Stimulated activated CD4-positive, alpha-beta T cell treated with anti-CD3 and anti-CD28 coated beads, TNF-alpha, amount 100 ng/mL, for 24 hours (primary cell): ENCODE measurements around the gene TNK2.
"Not testable (repeated sequence)": the region's sequence is repeated elsewhere in the genome, so short reads cannot be mapped to it uniquely, and the experiment has no call there.

Experiments
- DNase-seq, 3 experiments: peaks; one replicate each; pipeline ENCODE4 v3.0.0-alpha.2; 2020; ENCODE audit warnings: low read depth in 3 of 3

TNK2 gene

GRCh38 chr3:195907934-195908693 is at the start of gene TNK2:
TSS of gene TNK2 (minus strand) at chr3:195908551. CDS start at chr3:195888588, 19,963 bp downstream.
- DNase-seq, result peak in 2 of 3 experiments; percentile 33 to 45

- no peak for DNase-seq
Measured at GRCh38 chr3:195956577-195956976, 48.2 kb upstream of the TNK2 start.

DNA sequence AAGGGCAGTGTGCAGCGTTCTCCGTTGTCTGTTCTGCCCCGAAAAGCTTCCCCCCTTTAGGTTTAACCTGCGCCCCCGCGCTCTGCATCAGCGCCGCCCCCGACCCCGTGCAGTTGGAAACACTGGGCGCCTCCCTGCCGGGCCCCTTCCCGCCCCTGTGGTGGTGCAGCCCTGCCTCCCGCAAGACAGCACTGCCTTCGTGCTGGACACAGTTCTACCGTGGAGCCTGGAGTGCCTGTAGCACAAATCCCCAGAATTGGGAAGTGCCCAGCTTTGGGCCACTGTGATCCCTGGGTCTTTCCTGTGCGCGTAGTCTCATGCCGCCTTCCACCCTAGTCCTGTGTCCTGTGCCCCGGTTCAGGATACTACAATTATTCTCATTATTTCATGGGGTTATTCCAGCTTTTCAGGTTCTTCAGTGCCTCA is 47.1 kb upstream of the TNK2 start:
- DNase-seq, result peak in 2 of 3 experiments; percentile 34 to 60

DNA sequence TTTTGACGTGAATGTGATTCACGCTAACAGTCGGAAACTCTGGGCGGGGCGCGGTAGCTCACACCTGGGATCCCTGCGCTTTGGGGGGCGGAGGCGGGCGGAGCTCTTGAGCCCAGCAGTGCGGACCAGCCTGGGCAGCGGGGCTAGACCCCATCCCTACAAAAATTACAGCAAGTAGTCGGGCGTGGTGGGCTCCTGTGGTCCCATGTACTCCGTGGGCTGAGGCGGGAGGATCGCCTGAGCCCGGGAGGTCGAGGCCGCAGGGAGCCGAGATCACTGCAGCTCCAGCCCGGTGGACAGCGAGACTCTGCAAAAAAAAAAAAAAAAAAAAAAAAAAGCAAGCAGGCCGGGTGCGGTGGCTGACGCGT is 46.4 kb upstream of the TNK2 start:
- DNase-seq, result peak; percentile 18 to 29 (median 19)

DNA sequence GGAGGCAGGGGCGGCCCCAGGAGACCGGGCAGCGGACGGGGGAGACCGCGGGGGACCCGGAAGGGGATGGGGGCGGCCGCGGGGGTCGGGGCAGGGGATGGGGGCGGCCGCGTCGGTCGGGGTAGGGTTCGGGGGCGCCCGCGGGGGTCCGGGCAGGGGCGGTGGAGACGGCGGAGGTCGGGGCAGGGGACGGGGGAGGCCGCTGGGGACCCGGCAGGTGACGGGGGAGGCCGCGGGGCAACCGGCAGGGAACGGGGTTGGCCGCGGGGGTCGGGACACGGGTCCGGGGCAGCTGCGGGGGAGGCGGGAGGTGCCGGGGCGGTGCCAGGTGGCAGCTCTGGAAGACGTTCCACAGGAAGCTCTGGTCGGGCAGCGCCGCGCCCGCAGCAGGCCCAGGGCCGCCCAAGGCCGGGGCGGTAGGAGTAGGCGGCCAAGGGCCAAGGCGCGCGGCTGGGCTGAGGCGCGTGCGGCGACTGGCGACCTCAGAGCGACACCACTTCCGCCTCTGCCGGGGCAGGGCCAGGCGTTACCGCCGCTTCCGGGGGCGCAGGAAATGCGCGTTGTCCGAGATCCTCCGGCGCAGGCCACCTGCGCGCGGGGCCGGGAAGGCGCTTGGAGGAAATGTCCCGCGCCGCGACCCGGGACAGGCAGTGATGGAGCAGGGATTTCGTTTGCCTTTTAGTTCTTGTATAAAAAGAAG is 45.9 kb upstream of the TNK2 start:
- peak; percentile 46 to 79 (median 55) for DNase-seq

GRCh38 chr3:195952590-195952989 is 44.2 kb upstream of the TNK2 start:
- not testable (repeated sequence) for DNase-seq

GRCh38 chr3:195951443-195952177 is 43.3 kb upstream of the TNK2 start:
- DNase-seq, result not testable (repeated sequence)

DNA sequence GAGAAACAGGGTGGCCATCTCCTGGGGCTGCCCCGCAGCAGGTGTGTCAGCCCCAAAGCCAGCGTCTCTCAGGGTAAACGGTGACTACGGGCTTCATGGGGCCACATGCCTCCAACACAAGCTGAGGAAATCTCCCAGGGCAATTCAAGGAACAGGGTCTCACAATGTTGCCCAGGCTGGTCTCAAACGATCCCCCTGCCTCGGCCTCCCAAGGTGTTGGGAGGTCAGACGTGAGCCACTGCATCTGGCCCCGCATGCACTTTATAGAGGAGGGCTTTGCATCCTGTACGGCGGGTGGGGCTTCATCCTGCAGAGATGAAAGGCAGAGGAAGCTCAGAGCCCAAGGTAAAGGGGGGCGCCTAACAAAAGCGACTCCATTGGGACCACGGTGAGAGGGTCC is 42.4 kb upstream of the TNK2 start:
- not testable (repeated sequence) for DNase-seq

DNA sequence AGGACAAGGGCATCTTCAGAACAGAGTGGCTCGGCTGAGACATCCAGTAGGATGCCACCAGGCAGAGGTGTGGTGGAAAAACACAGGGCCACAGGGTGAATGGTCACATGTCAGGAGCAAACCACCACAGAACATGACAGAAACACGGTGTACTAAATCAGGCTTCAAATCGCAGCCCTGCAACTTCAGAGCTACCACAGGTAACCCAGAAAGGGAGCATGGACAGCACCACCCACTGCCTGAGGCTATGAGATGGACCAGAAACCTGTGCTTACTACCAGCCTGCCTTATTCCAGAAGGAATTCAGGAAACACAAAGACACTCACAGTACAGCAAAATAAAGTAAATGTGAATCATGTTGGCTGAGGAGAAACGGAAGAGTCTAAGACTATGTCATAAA is 41.8 kb upstream of the TNK2 start:
- not testable (repeated sequence) for DNase-seq

DNA sequence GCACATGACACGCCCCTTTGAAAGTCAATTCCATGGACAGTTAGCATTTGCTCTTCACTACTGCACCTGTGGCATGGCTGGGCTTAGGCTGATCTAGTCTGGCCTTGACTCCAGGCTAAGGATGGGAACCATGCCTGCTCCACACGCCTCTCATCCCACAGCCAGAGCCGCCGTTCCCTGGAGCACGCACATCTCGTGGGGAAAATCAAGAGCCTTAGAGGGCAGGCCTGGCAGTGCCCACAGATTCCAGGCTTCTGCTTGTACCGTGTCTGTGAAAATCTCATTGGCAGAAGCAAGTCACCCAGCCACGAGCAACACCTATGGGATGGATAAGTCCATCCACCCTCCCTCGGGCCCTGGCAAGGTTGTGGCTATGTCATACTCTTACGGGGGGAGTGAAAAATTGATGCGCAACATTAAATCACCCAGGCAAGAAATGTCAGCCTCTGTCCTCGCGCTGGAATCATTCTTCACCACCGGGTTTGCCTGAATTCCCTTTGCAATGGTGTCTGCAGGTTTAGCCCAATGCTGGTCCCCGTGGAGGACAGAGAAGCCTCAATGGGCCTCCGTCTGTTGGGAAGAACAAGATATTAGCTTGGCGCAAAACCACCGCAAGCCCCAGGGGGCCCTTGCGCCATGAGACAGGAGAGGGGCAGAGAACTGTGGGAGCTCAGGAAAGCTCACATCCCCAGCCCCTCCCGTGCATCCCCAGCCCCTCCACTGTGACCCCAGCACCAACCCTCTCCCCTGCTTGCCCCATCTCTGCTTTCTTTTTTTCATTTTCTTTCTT is 38.8 kb upstream of the TNK2 start:
- not testable (repeated sequence) for DNase-seq

GRCh38 chr3:195941265-195941815 is 33.0 kb upstream of the TNK2 start:
- DNase-seq, result not testable (repeated sequence)

GRCh38 chr3:195940806-195941205 is 32.5 kb upstream of the TNK2 start:
- DNase-seq, result not testable (repeated sequence)

GRCh38 chr3:195939526-195940470 is 31.4 kb upstream of the TNK2 start:
- DNase-seq, result not testable (repeated sequence)

GRCh38 chr3:195933044-195933430 is 24.7 kb upstream of the TNK2 start:
- DNase-seq, result not testable (repeated sequence)

DNA sequence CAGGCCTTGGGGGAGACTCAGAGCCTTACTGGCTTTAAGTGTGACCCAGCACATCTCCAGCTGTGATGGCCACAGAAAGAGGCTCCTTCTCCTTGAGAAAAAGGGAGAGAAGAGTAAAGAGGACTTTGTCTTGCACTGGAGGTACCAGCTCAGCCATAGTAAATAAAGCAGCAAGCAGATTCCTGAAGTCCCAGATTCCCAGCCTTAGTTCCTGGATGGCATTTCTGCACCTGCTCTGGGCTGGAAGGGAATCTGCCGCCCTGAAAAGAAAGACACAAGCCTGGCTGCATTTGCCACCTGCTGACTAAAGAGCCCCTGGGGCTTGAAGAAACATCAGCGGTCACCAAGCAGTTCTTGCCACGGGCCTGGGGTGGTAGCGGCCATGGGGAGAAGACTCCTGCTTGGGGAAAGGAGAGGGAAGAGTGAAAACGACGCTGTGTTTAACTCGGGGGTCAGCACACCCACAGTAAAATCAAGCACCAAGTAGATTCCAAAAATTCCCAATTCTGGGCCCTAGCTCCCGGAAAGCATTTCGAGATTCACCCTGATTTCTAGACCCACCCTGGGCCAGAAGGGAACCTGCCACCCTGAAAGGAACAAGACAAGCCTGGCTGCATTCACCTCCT is 24.2 kb upstream of the TNK2 start:
- no peak for DNase-seq

- no peak for DNase-seq
Measured at GRCh38 chr3:195931582-195932273, 23.4 kb upstream of the TNK2 start.

DNA sequence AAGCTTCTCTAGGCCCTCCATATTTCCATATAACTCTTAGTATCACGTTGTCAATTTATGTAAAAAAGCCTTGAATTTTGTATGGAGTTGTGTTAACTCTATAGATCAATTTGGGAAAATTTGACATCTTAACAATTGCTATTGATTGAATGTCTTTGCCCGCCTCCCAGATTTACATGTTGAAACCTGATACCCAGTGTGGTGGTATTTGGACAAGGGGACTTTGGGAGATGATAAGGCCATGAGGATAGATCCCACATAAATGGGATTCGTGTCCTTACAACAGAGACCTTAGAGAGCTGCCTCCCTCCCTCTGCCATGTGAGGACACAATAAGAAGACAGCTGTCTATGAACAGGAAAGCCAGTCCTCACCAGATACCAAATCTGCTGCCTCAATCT is 21.1 kb upstream of the TNK2 start:
- no peak for DNase-seq

GRCh38 chr3:195921334-195921791 is 13.0 kb upstream of the TNK2 start:
- DNase-seq, result no peak

DNA sequence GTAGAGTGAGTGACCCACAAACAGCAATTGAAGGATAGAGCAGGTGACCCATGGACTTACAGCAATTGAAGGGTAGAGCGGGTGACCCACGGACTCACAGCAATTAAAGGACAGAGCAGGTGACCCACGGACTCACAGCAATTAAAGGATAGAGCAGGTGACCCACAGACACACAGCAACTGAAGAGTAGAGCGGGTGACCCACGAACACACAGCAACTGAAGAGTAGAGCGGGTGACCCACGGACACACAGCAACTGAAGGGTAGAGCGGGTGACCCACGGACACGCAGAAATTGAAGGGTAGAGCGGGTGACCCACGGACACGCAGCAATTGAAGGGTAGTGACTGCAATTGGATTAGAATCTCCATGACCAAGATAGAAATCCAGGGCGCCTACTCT is 9.8 kb upstream of the TNK2 start:
- DNase-seq, result no peak
